Forelimb muscle (tissue), 1 donor: Measurements from ENCODE around the gene PLCL2. TPM values are rescaled to one million over a fixed set of nuclear protein-coding genes. Genes with fewer than 3 reads are reported as not detected.
A peak's percentile ranks its signal among the peaks of the same experiment; 100 is the strongest.

Experiments used
- DNase-seq: peaks from one replicate; pipeline ENCODE4 v3.0.0-alpha.2; 2013; ENCODE audit warnings: low read depth
- polyA plus RNA-seq: library from polyadenylated mRNA; unstranded; fragments of 120-200 nt; gene quantifications from one replicate; pipeline ENCODE4 v1.2.1, GENCODE V29; 2013; ENCODE audit not compliant: insufficient read length

The PLCL2 gene
- polyA plus RNA-seq = 13.7 TPM

GRCh38 chr3:16884748-16885592, at the start of gene PLCL2:
TSS of gene PLCL2 (plus strand) at chr3:16884955. CDS start at chr3:16885040, 85 bp downstream.
- no peak for DNase-seq

GRCh38 chr3:16836505-16837237, 48.1 kb upstream of the PLCL2 start:
- no peak for DNase-seq

- DNase-seq = no peak
Measured at GRCh38 chr3:16837602-16838001, 47.2 kb upstream of the PLCL2 start.

- DNase-seq = no peak
Measured at GRCh38 chr3:16838561-16838960, 46.2 kb upstream of the PLCL2 start.

DNA sequence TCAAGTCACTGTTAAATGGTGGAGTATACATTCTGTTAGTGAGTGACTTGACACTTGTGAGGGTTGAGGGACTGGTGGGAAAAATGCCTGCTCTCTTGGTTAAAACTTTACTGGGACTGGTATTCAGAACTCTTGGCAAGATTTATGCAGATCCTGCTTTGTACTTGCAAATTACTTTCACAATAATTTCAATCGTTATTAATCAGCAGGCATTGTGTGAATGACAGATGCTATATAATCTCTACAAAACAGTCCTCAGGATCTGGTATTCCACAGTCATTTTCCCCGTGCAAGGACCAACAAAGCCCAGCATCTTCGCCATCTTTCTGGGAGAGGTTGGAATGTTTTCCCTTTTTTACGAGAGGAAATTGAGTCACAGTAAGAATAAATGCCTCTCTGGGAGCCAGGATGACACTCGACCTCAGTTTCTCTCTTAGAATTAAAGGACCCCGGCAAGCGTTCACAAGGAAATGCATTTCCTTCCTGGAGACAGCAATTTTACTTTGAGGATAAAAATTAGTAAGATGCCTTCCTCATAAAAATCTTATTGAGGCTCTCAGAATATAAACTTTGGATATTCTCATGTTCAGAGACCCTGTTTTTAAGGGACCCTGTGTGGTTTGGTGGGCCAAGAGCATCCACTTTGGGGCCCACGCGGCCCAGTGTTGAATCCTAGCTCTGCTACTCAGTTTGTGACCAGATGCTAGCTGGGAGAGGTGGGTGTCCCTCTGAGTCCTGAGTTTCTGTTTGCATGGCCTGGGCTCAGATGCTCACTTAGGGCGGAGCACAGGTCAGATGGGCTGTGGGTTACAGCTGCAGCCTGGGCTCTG, 45.3 kb upstream of the PLCL2 start:
- no peak for DNase-seq

DNA sequence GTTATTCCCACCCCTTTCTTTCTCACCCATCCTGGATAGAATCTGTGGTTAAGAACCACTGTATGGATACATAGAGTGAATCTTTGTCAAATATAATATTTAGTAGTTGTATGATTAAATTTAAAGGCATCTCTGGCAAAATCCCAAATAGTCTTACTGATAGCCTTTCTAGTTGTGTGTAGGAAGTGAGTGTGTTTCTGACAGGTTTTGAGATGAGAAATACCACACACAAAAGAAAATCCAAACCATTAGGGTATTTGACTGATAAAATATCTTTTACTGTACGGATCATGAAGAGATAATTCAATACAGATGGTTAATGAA, 44.7 kb upstream of the PLCL2 start:
- no peak for DNase-seq

DNA sequence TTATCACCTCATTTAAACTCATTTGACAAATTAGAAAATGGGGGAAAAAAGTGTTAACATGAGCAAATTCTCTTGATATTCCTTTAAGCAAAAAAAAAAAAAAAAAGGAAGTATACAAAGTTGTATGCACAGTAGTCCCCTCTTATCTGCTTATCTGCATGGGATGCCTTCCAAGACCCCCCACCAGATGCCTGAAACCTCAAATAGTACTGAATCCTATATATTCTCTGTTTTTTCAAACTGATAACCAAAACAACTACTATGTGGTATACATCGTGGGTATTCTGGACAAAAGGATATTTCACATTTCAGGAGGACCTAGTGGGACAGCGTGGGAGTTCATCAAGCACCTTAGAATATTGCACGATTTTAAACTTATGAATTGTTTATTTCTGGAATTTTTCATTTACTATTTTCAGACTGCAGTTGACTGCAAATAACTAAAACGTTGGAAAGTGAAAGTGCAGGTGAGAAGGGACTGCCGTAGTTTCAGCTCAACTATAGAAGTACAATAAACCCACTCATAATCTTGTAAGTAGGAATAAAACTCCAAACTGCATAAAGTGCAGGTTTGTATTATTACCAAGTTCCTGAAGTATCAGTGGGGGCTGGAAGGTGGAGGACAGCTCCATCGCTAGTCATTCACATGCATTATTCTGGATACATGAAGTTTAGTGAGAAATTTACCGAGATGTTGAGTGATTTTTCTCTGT, 43.6 kb upstream of the PLCL2 start:
- DNase-seq = no peak

GRCh38 chr3:16841904-16842271, 42.9 kb upstream of the PLCL2 start:
- DNase-seq = no peak

DNA sequence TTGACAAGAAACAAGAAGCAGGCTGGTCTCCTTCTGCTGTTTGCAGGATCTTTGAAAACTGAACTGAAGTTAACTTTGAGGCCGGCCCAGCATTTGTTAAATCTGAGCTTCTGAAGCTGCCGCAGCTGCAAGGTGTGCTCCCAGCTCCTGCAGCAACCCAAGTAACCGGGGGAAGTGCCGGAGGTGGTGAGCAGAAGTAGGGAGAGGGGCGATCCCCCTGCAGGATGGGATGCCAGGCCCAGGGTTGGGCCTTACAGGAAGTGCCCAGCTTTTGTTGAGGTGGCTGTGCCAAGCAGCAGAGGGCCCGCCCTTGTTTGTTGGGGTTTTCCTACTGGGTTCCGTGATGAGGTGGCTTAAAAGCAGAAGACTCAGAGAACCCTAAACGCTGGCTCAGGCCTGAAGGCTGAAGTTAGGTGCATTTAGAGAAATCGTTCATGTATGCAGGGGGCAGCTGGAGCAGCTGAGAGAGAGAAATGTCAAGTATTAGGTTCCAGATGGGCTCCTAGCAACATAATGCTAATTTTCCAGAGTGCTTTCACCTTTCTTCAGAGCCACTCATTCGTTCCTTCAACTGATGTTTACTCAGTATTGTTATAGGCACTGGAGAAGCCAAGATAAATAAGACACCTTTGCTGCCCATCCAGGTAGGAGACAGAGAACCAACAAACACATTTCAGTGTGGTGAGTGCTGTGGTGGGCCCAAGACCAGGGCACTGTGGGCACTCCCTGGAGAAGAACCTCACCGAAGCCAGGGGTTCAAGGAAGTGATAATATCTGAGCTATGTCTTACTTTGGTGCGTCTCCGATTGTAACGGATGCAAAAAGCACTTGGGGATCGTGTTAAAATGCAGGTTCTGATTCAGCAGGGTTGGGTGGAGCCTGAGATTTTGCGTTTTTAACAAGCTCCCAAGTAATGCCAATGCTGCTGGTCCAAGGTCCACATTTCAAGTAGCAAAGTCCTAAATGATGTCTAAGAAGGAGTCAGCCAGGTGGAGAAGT, 42.2 kb upstream of the PLCL2 start:
- DNase-seq = no peak

DNA sequence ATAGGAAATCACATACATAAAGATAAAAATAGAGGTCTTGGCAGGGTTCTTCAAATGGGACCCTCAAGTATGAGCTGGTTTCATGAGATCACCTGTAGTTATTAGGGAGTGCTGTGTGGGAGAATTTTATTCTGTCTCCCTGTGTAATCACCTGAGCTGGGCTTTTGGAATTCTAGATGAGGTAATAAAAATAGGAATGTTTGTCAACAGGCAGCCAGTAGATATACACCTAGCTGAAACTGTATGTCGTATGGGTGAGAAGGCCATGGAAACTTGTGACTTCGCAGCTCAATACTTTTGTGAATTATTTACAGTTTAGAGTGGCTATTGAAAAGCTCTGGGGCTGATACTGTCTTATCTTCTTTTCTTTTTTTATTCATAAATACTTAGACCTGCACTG, 40.5 kb upstream of the PLCL2 start:
- no peak for DNase-seq

DNA sequence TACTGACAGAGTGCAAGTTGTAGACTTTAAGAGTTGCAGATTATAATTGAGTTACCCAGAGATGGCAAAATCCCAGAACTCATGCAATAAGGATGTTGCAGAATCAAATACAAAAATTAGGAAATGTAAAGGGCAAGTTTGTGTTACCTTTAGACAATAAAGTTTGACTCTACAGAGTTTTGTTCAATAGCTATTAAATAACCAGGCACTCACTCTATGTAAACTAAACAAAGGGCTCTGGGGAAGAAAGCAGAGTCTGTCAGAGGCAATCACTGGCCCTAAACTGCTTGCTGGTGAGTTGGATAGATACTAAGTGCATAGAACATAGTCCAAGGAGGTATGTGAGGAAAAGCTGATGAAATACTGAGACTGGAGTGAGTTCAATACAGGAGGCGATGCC, 40.0 kb upstream of the PLCL2 start:
- DNase-seq = no peak

- DNase-seq = no peak
Measured at GRCh38 chr3:16846373-16847080, 38.2 kb upstream of the PLCL2 start.

DNA sequence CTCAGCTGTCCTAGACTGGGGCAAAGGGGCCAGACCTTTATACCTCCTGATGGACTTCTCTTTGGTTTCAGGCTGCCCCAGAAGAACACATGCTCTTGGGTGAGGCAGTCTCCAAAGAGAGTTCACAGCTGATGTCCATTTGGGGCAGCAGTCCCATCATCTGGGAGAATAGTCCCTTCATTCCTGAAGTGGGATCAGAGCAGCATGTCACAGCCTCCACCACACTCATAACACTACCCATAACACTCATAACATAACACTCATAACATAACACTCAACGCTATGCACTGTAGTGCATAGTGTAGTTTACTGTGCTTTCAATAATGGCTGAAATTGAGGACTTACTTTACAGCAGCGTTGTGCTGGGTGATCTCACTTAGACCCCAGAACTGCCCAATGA, 36.7 kb upstream of the PLCL2 start:
- no peak for DNase-seq

- DNase-seq = peak; percentile 32
Measured at GRCh38 chr3:16849229-16849628, 35.5 kb upstream of the PLCL2 start.

DNA sequence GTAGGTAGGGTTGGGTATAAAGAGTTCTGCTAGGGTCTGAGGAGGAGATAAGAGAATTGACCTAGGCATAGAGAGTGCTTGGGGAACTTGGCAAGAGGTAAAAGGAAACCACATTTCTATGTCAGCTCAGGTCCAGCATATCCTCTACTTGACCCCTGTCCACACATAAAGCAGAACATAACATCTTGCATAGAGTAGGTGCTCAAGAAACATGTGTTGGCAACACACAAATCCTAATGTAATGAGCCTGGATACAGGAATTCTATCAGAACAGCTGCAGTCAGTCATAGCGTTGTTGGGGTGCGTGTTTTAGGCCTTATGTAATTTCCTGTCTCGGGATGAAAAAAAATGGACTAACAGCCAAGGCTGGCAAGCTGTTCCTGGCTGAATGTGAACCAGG, 35.0 kb upstream of the PLCL2 start:
- no peak for DNase-seq

GRCh38 chr3:16855497-16855896, 29.3 kb upstream of the PLCL2 start:
- DNase-seq = no peak

DNA sequence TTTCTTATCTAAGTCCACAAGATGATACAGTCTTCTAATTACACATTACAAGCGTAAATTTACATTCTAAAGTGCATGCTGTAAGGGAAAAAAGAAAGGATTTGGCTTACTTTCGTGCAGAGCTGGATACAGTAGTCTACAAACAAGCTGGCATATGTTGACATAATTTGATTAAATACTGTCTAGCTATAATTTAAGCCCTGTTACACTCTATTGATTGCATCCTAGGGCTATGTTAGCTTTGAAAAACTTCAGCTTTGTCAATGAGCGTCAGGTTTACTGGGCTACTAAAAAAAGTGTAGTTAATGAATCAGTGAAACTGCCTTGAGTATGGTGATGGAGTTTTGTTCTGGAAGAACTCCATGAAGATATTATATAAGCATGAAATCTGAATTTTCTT, 24.5 kb upstream of the PLCL2 start:
- DNase-seq = no peak

DNA sequence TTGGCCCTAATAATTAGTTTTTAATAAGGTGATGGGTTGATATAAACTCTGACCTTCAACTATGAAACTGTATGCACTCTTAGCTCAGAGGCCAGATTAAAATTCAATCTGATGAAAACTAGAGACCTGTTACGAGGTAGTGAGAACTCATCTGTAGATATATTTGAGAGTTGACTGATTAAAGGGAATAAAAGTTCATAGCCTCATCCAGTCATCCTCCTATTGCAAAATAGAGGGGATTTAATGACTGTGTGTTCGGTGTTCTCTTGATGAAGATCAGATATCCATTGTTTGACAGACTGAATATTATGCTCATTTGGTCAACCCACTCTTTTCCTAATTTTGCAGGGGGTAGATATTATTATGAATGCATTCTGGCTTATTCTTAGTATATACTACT, 23.3 kb upstream of the PLCL2 start:
- DNase-seq = no peak

DNA sequence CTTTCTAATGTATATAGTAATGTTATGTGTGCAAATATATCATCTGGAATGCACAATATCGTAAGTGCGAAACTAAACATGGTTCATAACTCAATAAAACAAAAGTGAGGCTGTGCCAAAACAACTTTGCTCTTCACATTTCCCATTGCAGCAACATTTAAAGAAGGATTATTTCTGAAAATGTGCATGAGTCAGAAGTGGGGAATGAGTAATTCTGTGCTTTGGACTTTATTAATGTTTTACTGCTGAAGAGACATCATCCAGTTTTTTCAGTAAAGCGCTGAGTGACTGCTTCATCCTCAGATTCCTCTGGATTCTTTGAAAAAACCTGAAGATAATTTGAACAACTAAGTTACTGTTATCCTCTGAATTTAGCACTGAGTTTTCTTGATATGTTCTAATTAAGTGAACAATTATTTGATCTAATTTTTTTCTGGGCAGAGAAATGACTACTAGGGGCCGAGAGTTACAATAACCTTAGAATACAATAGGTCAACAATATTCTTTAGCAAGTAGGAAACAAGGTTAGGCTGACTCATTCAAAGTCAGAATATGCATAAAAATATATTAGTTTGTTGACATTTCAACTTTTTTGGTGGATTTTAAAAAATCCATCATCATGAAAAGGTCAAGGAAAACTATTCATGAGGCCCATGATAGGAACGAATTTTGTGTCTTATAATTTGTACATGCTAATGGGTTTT, 20.0 kb upstream of the PLCL2 start:
- DNase-seq = no peak
